ENCODE results near the gene ADORA2B.
A peak's percentile ranks its signal among the peaks of the same experiment; 100 is the strongest.

The ADORA2B gene

DNA sequence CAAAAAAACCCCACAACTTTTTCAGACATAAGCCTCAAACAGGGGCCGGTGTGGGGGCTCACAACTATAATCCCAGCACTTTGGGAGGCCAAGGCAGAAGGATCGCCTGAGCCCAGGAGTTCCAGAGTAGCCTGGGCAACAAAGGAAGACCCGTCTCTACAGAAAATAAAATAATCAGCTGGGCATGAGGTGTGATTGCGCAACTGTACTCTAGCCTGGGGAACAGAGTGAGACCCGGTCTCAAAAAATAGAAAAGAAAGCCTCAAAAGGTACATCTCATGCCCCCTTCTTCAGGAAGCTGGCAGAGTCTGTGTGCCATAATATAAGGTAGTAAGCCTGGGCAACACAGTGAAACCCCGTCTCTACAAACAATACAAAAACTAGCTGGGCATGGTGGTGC is 51.4 kb downstream of the ADORA2B start:
- DNase-seq (ENCODE audit: low read depth), result no peak

DNA sequence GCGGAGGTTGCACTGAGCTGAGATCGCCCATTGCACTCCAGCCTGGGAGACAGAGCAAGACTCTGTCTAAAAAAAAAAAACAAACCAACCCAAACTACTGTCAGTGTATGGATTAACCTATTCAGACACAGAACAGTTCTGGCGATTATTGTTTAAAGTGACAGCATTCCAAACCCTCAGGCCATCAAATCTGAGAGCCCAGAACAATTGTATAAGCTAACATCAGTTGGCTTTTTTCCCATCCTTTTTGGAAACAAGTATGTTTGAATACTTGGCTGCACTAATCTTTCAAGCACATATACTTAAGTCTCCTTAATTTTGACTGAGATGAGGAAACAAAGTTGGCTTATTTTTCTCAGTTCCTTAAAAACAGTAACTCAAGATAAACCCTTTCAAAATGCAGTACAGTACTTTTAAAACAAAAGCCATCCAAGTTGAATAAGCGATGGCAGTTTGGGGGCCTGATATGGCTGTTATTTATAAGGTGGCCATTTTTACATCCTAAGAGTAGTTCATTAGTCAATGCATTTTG is 53.2 kb downstream of the ADORA2B start:
- no peak for DNase-seq (ENCODE audit: low read depth)

DNA sequence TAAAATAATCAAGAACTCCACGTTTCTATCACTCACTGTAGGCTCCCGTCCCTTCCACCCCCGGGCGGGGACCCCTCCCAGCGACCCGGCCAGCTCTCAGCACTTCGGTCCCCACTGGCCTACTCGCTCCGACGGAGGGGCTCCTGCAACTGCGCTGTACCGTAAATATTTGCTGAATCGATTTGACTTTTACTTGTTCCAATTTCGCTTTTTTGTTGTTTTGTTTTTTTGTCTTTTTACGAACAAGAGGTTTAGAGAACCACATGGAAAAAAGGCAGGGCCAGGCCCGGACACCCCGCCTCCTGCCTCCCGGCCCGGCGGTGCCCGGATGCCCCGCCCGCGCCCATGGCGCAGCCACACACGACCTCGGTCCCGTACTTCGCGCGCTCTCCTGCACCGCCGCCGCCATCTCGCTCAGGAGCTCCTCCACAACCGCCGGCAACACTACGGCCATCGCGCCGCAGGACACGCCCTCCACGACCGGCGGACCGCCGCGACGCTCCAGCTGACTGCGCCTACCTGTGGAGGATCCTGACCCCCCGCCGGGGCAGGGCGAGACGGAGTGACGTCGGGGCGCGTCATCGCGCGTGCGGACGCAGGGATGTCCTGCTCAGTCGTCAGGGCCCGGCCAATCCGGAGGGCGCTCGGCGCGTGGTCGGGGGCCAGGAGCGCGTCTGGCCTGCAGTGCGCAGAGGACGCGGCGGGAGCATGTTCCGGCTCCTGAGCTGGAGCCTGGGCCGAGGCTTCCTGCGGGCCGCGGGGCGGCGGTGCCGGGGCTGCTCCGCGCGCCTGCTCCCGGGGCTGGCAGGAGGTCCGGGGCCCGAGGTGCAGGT is 54.4 kb downstream of the ADORA2B start, which contains the start of the genes TTC19 and ZSWIM7:
Gene TTC19, plus strand, starts transcription at position 684 of the 833 bp plus-strand sequence. Its CDS starts 25 bp downstream, at position 709.
Gene ZSWIM7, minus strand, starts transcription at position 564 of the 833 bp plus-strand sequence. Its CDS starts 110 bp downstream, at position 454.
- peak; percentile 80 for DNase-seq (ENCODE audit: low read depth)

- no peak for DNase-seq (ENCODE audit: low read depth)
Measured at GRCh38 chr17:15999974-16000827, 55.3 kb downstream of the ADORA2B start.

- DNase-seq (ENCODE audit: low read depth), result no peak
Measured at GRCh38 chr17:16001226-16001897, 56.4 kb downstream of the ADORA2B start.

DNA sequence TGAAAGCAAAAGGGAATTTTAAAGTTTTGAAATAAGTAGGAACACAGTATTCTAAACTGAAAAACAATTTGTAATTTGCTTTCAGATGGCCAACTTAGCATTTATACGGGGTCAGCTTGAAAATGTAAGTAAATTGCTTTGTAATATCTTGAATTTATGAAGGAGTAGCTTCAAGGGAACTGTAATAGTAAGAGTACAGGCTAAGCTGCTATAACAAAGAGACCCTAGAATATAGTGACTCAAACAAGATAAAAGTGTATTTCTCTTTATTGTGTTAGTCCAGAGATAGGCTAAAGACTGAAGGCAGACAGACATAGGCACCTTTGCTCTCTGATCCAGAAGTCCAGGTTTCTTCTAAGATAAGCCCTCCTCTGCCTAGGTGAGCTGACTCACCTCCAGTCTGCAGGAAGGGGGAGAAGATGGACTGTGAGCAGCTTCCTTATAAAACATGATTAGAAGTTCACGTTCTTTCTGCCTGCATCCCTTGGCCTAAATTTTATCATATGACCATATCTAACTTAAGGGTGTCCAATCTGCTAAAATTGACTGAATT is 57.9 kb downstream of the ADORA2B start:
- no peak for DNase-seq (ENCODE audit: low read depth)

- no peak for DNase-seq (ENCODE audit: low read depth)
Measured at GRCh38 chr17:16003841-16004240, 58.9 kb downstream of the ADORA2B start.

- DNase-seq (ENCODE audit: low read depth), result no peak
Measured at GRCh38 chr17:16005636-16006035, 60.7 kb downstream of the ADORA2B start.

GRCh38 chr17:16007439-16007838 is 62.5 kb downstream of the ADORA2B start:
- DNase-seq (ENCODE audit: low read depth), result no peak

GRCh38 chr17:16013943-16014407 is 69.0 kb downstream of the ADORA2B start:
- no peak for DNase-seq (ENCODE audit: low read depth)

- no peak for DNase-seq (ENCODE audit: low read depth)
Measured at GRCh38 chr17:16019347-16019746, 74.4 kb downstream of the ADORA2B start.

GRCh38 chr17:16023881-16024280 is 79.0 kb downstream of the ADORA2B start:
- DNase-seq (ENCODE audit: low read depth), result no peak

DNA sequence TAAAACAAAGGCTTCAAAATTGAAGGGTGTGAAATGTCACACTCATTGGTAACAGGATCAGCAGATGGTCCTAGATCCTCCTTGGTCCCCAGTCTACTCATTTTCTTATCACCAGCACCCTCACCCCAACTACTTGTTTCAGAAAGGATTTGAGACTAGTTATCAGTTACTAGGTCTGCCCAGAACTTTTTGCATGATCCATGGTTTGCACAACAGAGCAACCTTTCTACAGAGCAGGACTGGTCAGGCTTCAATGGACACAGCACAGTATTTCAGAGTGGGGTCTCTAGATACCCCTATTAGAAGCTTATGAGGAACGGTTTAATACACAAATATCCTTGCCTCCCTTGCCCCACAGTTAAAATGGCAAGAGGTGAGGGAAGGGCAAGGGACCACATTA is 80.3 kb downstream of the ADORA2B start:
- no peak for DNase-seq (ENCODE audit: low read depth)
